HepG2 (cell line): ENCODE measurements around the gene FRMPD2. TPM values are rescaled to one million over a fixed set of nuclear protein-coding genes. Genes with fewer than 3 reads are reported as not detected.

Experiments used
- ATAC-seq: fragments of 200-7000 bp; cut with Tn5 transposase; 3 replicates; pipeline ENCODE4 v1.9.1; 2020; ENCODE audit warnings: mild to moderate bottlenecking, moderate library complexity
- BruUV-seq: library from RNA; stranded (reverse); fragments of 400-500 nt; replicated peaks from 2 replicates; lab custom pipeline; 2021; lab: Mats Ljungman, UMichigan
- CTCF ChIA-PET: fragments of 300-600 bp; formaldehyde crosslinking; extraction: SDS; loops from one replicate; lab custom pipeline; 2021; ENCODE audit warnings: low total read pairs, inconsistent platforms, low intra/inter-chr PET ratio; lab: Yijun Ruan, JAX
- POLR2A ChIA-PET: fragments of 350-600 bp; sonication (Branson Sonifier 250); formaldehyde crosslinking; loops from one replicate; lab custom pipeline; 2020; ENCODE audit warnings: antibody characterized with exemption, inconsistent platforms; lab: Yijun Ruan, JAX
- DNase-seq: peaks from one replicate; pipeline ENCODE4 v3.0.0-alpha.2; 2015; ENCODE audit warnings: low spot score
- FAIRE-seq: peaks from 3 replicates; lab custom pipeline; 2011; peaks lifted over from hg19 to GRCh38; lab: Jason Lieb, UNC
- H2AFZ ChIP-seq: one replicate; pipeline ENCODE4 v1.6.1; 2011; ENCODE audit warnings: low read length, inconsistent platforms
- H3K27ac ChIP-seq: fragments of 300-600 bp; 3 replicates; pipeline ENCODE4 v1.8.0; 2011; ENCODE audit warnings: mixed run types, mild to moderate bottlenecking, mixed read lengths, low read length, inconsistent platforms; ENCODE audit not compliant: insufficient read depth; ENCODE audit errors: extremely low read length
- H3K27me3 ChIP-seq, 2 experiments: fragments of 200-600 bp in 1 of 2; 2 replicates in 1 of 2; 3 replicates in 1 of 2; pipeline versions ENCODE4 v1.6.0 to v1.8.0; 2011; ENCODE audit warnings: low read length in 2 of 2, mild to moderate bottlenecking in 2 of 2, moderate library complexity in 2 of 2, inconsistent platforms in 1 of 2; ENCODE audit not compliant: insufficient read depth in 2 of 2, control insufficient read depth in 1 of 2
- H3K36me3 ChIP-seq, 2 experiments: fragments of 200-600 bp in 1 of 2; replicated peaks in 1 of 2; 2 replicates in 1 of 2; 3 replicates in 1 of 2; pipeline versions ENCODE4 v1.5.1 to v1.8.0; 2011; ENCODE audit warnings: low read length in 2 of 2, inconsistent platforms in 1 of 2; ENCODE audit not compliant: insufficient read depth in 2 of 2, control insufficient read depth in 1 of 2
- H3K4me1 ChIP-seq: 2 replicates; pipeline ENCODE4 v1.5.1; 2012; ENCODE audit warnings: low read length, inconsistent platforms; ENCODE audit not compliant: insufficient read depth
- H3K4me2 ChIP-seq: 2 replicates; pipeline ENCODE4 v1.6.0; 2011; ENCODE audit warnings: low read depth, low read length, inconsistent platforms
- H3K4me3 ChIP-seq, 3 experiments: fragments of 200-600 bp in 1 of 3; sonication (generic), shearing (Covaris generic) in 1 of 3; replicated peaks in 1 of 3; 2 replicates each; pipeline ENCODE4 v1.5.1; 2011 to 2016; ENCODE audit warnings: low read length in 3 of 3, inconsistent platforms in 2 of 3, low read depth in 2 of 3, mild to moderate bottlenecking in 2 of 3, control low read depth in 1 of 3, mixed read lengths in 1 of 3; ENCODE audit not compliant: insufficient read depth in 1 of 3
- H3K79me2 ChIP-seq: one replicate; pipeline ENCODE4 v1.6.1; 2011; ENCODE audit warnings: low read length, inconsistent platforms; ENCODE audit not compliant: insufficient read depth
- H3K9ac ChIP-seq: 2 replicates; pipeline ENCODE4 v1.6.0; 2011; ENCODE audit warnings: mild to moderate bottlenecking, low read depth, low read length, inconsistent platforms; ENCODE audit not compliant: insufficient read depth
- H3K9me3 ChIP-seq: 2 replicates; pipeline ENCODE4 v1.5.1; 2012; ENCODE audit warnings: mild to moderate bottlenecking, low read length
- H4K20me1 ChIP-seq: 2 replicates; pipeline ENCODE4 v1.6.0; 2011; ENCODE audit warnings: inconsistent platforms, mild to moderate bottlenecking, low read length, moderate library complexity; ENCODE audit not compliant: insufficient read depth
- CTCF ChIP-seq: sonication (generic); formaldehyde crosslinking; IDR thresholded peaks from 2 replicates; pipeline ENCODE4 v1.5.0; 2020; ENCODE audit warnings: mild to moderate bottlenecking, missing genetic modification reagents, moderate library complexity
- HINFP ChIP-seq: sonication (generic); formaldehyde crosslinking; IDR thresholded peaks from 2 replicates; pipeline ENCODE4 v1.4.0; 2020; ENCODE audit warnings: low read depth, mild to moderate bottlenecking, missing genetic modification reagents
- JUN ChIP-seq: sonication (generic); formaldehyde crosslinking; IDR thresholded peaks from 2 replicates; pipeline ENCODE4 v1.4.0; 2020; ENCODE audit warnings: mild to moderate bottlenecking, missing genetic modification reagents
- NR2F6 ChIP-seq, 2 experiments: IDR thresholded peaks; 2 replicates each; pipeline ENCODE4 v1.6.1; 2016; ENCODE audit warnings: antibody characterized with exemption in 1 of 2, mild to moderate bottlenecking in 1 of 2
- WGBS: methylation state at CpG from one replicate; pipeline ENCODE4 v1.1.6; 2017; ENCODE audit warnings: low lambda C conversion rate; 5-methylcytosine and 5-hydroxymethylcytosine counted together
- in situ Hi-C: cut with HindIII; loops from 2 replicates; pipeline ENCODE4 v1.10.0; 2017; ENCODE audit warnings: low pct_unique_long_range_greater_than_20kb; ENCODE audit not compliant: extremely low pct_ligation_motif_present
- intact Hi-C: fragments of 100-400 bp; cut with micrococcal nuclease; formaldehyde crosslinking; loops from one replicate; pipeline ENCODE4 v1.10.0; 2022; ENCODE audit not compliant: unreplicated experiment
- polyA plus RNA-seq, 8 experiments: library from polyadenylated mRNA; depleted of rRNA in 3 of 8; stranded (reverse) in 7 of 8; unstranded in 1 of 8; fragments of >200 nt; fragmentation: Illumina TruSeq in 4 of 8; extraction: Trizol in 4 of 8; gene quantifications; 2 replicates each; pipeline versions ENCODE4 v1.2.1 to v1.2.3, GENCODE V29; 2011 to 2016; ENCODE audit warnings: low read depth in 4 of 8, missing spikeins in 1 of 8, mixed read lengths in 1 of 8; ENCODE audit not compliant: insufficient read depth in 1 of 8
- total RNA-seq, 5 experiments: library from RNA; depleted of rRNA; stranded (reverse); fragments of >200 nt; fragmentation: Illumina TruSeq; extraction: Trizol; gene quantifications; 2 replicates each; pipeline ENCODE4 v1.2.3, GENCODE V29; 2016; ENCODE audit warnings: low read depth in 1 of 5

Gene FRMPD2
- total and polyA plus RNA-seq, 2 of the 13 experiments (the other 11 are each of a cell fraction or from before 2014, with no cell fraction given), result 0.45 to 1.3 TPM

DNA sequence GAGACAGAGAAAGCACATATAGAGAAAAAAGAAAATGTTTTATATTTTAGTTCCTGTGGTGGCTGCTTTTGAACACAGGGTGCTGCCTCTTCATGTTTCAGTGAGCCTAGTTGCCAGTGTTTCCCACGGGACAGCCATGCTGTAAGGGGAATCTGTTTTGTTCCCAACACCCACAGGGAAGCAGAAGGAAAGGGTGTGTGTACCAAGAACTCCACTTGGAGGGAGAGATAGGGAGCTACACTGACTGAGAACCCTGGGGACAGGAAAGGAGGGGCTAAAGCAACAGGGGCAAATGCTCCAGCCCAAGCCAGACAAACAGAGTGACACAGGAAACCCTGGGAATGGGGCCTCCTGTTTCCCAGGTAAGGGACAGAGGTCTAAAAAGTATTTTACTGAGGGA, 40.2 kb downstream of the FRMPD2 start:
- H3K4me2 ChIP-seq, result no peak overlapping the region
- ATAC-seq, result no peak
- no peaks in the 10 kb centered on the region for H3K79me2 ChIP-seq
- no peak overlapping the region for H3K9ac ChIP-seq
- no peak overlapping the region for H3K4me3 ChIP-seq
- no peak overlapping the region for H3K27ac ChIP-seq
- no peak for FAIRE-seq
- intact Hi-C loops (no loop called here), in situ Hi-C loops (no loop called here)
- no peak overlapping the region for H2AFZ ChIP-seq
- no peaks in the 10 kb centered on the region for H3K9me3 ChIP-seq
- no peaks in the 10 kb centered on the region for H3K4me1 ChIP-seq
- no peaks in the 10 kb centered on the region for H3K27me3 ChIP-seq
- ChIA-PET CTCF (no interaction called here), POLR2A (no interaction called here)
- H4K20me1 ChIP-seq, result no peaks in the 10 kb centered on the region
- no peaks in the 10 kb centered on the region for H3K36me3 ChIP-seq
- TF ChIP-seq JUN (CRISPR knock-in tag), result no peak
- no peak for DNase-seq
- 11% methylated on average over 1 of the region's 1 CpG for WGBS
- BruUV-seq, result no TSS peak

DNA sequence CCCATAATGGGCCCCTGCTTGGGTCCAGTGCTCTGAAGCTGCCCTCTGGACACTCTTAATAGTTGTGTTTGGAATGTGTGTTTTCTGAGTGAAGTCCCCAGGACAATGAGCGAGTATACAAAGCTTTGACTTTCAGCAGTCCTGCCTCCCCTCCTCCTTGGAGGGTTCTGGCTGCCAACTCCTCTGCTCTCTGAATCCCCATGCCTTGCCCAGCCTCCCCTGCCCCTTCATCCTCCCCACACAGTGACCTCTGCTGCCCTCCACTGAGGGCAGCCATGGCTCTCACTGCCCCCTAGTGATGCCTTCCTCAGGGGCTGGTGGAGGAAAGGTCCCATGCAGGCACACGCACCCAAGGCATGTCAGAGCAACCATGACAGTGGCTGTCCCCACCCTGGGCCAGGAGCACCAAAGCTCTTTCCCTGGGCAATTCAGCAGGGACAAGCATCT, 40.9 kb downstream of the FRMPD2 start:
- TF ChIP-seq CTCF, result peak; percentile 49
- TF ChIP-seq HINFP (CRISPR knock-in tag), result no peak
- TF ChIP-seq NR2F6 (IDR thresholded peaks at IDR 0.05), result peak; percentile 38; the same call in 1 of the 2 replicates
- TF ChIP-seq NR2F6 (CRISPR knock-in tag; IDR thresholded peaks at IDR 0.05), result peak; percentile 64; the same call in 1 of the 2 replicates
- no peaks in the 10 kb centered on the region for H3K9me3 ChIP-seq
- H3K27ac ChIP-seq, result no peak overlapping the region
- no peaks in the 10 kb centered on the region for H3K4me1 ChIP-seq
- BruUV-seq, result no TSS peak
- no peak overlapping the region for H3K4me3 ChIP-seq
- H3K79me2 ChIP-seq, result no peaks in the 10 kb centered on the region
- DNase-seq (no peak), ATAC-seq (peak; percentile 81), FAIRE-seq (no peak)
- 22% methylated on average over 1 of the region's 2 CpGs for WGBS
- no peak overlapping the region for H2AFZ ChIP-seq
- POLR2A ChIA-PET, result no interaction called here
- no peaks in the 10 kb centered on the region for H4K20me1 ChIP-seq
- no peak overlapping the region for H3K4me2 ChIP-seq
- H3K36me3 ChIP-seq, result no peaks in the 10 kb centered on the region
- in situ Hi-C loops, result no loop called here
- CTCF ChIA-PET, result no interaction called here
- H3K9ac ChIP-seq, result no peak overlapping the region
- no peaks in the 10 kb centered on the region for H3K27me3 ChIP-seq
- intact Hi-C loops, result no loop called here
